COLO668 (cell line): ENCODE results near the gene ARHGAP44.

Source experiments
- DNase-seq: peaks from one replicate; lab custom pipeline; 2025; ENCODE audit not compliant: unreplicated experiment; lab: John Stamatoyannopoulos, UW

Gene ARHGAP44, protein sequence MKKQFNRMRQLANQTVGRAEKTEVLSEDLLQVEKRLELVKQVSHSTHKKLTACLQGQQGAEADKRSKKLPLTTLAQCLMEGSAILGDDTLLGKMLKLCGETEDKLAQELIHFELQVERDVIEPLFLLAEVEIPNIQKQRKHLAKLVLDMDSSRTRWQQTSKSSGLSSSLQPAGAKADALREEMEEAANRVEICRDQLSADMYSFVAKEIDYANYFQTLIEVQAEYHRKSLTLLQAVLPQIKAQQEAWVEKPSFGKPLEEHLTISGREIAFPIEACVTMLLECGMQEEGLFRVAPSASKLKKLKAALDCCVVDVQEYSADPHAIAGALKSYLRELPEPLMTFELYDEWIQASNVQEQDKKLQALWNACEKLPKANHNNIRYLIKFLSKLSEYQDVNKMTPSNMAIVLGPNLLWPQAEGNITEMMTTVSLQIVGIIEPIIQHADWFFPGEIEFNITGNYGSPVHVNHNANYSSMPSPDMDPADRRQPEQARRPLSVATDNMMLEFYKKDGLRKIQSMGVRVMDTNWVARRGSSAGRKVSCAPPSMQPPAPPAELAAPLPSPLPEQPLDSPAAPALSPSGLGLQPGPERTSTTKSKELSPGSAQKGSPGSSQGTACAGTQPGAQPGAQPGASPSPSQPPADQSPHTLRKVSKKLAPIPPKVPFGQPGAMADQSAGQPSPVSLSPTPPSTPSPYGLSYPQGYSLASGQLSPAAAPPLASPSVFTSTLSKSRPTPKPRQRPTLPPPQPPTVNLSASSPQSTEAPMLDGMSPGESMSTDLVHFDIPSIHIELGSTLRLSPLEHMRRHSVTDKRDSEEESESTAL

DNA sequence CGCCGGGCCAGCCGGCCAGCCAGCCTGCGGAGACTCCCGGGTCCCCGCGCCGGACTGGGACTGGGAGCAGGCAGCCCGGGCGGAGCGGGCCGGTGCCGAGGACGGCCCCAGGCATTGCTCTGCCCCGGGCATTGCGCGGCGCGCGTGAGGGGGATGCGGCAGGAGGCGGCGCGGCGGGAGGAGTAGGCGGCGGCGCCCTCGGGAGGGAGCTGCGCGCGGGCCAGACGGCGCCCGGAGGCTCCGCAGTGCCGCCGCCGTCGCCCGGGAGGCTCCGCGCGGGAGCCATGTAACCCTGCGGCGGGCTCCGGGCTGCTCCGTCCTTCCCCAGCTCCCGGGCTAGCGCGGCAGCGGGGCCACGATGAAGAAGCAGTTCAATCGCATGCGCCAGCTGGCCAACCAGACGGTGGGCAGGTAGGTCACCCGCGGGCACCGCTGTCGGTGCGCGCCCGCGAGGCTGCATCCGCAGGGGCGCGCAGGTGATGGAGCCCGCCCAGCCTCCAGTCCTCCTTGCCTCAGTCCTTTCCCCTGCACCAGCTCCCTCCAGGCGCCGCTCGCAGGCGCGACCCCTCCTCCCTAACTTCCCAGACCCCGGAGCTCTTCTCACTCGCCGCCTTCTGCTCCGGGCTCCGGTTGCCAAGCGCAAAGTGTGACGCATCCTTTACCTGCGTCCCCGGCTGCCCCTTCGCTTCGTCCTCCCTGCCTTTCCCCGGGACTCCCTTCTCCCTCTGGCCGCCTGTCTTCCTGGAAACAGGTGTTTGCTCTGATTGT, at the start of gene ARHGAP44:
TSS of gene ARHGAP44 (plus strand) at position 18 of the 768 bp plus-strand sequence. CDS start at position 359, 341 bp downstream.
- peak; percentile 32 for DNase-seq

- DNase-seq, result no peak
These were observed 49.8 kb upstream of the ARHGAP44 start for GRCh38 chr17:12739500-12739899.

GRCh38 chr17:12743046-12743445, 46.3 kb upstream of the ARHGAP44 start:
- DNase-seq, result no peak

DNA sequence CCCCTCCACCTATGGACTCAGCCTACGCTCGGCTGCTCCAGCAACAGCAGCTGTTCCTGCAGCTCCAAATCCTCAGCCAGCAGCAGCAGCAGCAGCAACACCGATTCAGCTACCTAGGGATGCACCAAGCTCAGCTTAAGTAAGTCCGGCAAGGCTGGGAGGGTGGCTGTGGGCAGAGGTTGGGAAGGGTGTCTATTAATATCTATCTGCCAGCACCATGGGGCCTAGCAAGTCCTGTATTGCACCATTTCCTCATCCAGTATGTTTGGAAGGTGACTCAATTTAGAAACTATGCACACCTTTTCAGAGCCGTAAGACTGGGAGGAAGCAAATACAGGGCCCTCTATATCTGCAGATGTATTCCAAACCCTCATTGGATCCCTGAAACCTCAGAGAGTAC, 45.0 kb upstream of the ARHGAP44 start:
- DNase-seq, result no peak

DNA sequence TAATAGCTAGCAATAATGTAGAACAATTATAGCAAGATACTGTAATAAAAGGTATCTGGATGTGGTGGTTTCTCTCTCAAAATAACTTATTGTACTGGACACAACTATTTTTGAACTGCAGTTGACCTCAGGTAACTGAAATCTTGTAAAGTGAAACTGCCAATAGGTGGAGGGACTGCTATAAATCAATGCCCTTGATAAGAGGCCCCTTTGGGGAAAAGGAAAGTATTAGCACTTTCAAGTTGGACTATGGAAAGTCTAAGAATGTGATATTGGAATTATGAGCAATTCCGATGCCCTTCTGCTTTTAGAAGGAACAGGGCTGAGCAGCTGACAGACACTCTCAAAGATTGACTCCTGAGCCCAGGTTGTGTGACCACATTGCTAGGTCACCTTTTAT, 44.5 kb upstream of the ARHGAP44 start:
- no peak for DNase-seq

GRCh38 chr17:12745486-12745885, 43.8 kb upstream of the ARHGAP44 start:
- DNase-seq, result no peak

DNA sequence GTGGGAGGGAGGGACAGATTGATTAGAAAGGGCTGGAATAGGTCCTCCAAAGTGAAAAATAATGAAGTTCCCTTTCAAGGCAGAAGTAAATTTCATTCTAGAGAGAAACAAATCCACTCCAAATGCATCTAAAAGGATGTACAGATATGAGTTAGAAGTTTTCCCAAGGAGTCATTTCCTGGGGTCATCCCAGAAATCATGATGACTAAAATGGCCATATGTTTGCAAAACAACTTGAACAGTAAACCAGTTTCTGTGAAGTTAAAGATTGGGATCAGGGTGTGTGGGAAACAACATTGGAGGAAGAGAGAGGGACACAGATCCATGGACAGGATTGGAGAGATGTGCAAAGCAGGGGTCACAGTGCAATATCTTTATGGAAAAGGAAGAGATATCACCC, 32.5 kb upstream of the ARHGAP44 start:
- no peak for DNase-seq

DNA sequence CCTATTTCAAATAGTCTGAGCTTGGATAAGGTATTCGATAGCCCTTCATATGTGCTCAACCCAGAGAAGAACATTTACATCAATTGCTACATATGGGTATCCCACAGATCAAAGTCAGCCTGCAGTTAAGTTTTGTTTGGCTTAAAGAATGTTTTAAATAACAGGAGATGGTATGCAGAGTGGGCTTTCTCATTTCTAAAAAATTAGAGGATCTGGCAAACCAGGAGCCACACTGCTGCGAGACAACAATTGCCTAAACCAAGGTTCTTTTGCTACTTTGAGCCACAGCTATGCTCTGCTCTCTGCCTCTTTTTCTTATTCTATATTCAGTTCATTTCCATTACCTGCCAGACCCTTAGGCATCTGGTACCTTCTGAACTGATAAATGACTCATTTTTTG, 30.2 kb upstream of the ARHGAP44 start:
- DNase-seq, result no peak

- no peak for DNase-seq
These were observed 23.8 kb upstream of the ARHGAP44 start for GRCh38 chr17:12765548-12765947.

GRCh38 chr17:12768255-12768654, 21.0 kb upstream of the ARHGAP44 start:
- DNase-seq, result no peak

DNA sequence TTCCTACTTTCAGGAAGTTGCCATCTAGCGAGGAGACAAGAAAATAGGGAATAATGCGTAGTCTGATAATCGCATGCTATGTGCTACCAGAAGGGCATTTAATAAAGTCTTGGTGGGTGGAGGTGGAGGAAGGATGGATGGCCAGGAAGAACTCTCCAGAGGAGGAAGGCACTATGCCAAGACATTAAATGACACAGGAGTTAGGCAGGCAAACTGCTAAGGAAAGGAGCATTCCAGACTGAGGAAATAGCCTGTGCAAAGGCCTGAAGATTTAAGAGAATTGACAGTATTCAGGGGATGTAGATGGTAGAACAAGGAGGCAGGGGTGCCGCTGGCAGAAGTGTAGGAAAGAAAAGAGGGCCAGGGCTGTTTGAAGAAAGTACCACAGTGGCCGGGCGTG, 19.3 kb upstream of the ARHGAP44 start:
- no peak for DNase-seq

DNA sequence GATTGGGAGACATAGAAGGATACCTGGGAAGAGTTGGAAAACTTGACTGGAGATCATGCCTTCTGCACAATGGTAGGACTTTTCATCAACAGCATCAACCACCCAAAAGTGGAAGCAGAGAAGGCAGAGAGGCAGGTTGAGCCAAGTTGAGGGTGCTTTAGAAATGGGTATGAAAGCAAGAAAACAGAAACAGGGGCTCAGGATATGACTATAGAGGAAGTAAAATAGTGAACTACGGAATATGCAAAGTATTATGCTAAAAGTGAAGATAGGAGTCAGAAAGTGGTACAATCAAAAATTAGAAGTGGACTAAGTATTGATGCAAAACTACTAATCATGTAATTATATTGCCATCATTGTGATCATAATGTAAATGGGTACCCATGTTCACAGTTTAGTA, 16.1 kb upstream of the ARHGAP44 start:
- no peak for DNase-seq

DNA sequence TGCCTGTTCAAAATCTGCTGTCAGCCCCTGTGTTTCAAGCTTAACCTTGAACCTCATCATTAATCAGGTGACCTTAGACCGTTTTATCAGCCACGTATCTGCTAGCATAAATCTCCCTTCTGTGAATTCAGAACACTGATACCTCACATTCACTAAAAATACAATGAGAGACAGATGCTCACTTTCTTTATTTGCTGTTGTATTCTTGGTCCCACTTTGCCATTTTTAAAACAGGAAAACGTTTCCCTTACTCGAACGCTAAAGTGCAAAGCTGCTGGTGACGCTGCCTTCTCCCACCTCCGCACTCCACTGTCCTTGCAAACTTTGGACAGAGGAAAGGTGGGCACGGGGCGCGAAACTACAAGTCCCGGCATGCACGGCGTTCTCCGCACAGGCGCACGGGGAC, 220 bp upstream of the ARHGAP44 start:
- no peak for DNase-seq

DNA sequence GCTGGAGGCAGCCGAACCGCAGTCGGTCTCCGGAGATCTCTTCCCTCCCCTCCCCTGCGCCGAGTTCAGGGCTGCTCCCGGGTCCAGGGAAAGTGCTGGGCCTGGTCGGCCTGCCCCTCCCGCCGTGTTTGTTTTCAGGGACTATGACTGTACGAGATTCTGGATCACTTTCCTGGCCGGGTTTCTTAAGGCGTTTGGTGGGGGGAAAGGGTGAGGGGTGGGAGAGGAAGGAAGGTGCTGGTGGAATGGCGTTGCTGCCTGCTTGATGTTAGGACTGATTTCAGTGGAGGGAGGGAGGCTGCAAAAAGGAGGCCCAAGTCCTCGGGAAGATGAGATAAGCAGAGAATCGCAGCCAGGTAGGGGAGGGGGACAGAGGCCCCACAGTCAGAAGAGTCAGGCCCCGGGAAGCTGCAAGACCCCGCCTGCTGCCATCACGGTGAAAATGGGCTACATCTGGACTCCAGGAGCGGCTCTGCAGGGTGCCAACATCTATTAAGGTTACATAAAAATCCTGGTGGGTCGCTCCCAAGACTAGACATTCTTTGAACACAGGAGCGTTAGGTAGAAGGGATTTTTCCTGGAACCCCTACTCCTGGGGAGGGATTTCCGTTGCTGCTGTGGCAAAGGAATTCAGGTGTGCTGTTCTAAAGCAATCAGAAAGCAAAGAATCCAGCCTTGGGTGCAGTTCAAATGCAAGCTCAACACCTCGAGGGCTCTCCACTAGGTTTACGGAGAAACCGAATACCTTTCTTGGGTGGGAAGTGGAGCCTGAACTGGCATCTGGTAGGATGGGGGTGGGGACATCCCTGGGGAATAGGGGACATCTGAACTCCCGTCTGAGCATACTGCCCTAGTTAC, 1.2 kb downstream of the ARHGAP44 start:
- DNase-seq, result no peak

GRCh38 chr17:12794919-12795532, 5.7 kb downstream of the ARHGAP44 start:
- DNase-seq, result no peak

DNA sequence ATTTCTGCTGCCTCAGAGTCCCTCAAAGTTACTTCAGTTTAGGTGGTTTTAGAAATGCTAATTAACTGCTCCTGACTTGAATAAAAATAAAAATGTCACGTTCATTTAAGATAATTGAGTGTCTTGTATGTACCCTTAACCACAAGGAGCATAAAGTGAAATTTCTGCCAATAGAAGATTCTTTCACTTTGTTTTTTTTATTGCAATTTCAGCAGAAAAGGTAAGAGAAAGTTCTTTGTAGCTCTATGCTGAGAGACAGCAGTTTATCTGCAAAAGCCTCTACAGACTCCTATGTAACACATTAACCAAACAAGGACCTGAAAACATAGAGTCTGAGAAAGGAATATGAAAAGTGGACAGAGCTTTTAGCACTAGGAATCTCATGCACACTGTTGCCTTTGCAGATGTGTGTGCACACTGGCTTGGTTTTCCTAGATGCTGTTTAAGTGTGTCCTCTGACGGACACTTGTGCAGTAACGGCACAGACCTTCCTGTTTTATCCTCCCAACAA, 11.6 kb downstream of the ARHGAP44 start:
- DNase-seq, result no peak

DNA sequence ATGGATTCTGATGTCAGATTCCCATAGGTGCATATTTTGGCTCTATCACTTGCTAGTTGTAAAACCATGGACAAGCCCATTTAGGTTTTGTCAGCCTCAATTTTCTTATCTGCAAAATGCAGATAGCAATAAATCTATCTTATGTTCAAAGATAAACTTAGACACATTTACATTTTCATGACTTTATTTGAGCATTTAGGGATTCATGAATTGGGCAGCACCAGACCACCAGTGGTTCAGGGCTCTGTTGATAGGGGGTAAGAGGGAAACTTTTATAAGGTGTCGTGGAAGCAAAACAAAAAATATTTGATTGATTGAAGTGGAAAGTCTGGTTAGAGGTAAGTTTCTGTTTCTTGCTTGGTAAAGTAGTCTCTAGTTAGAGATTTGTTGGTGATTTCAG, 17.3 kb downstream of the ARHGAP44 start:
- no peak for DNase-seq

GRCh38 chr17:12808723-12809122, 19.4 kb downstream of the ARHGAP44 start:
- no peak for DNase-seq

GRCh38 chr17:12812877-12813276, 23.6 kb downstream of the ARHGAP44 start:
- DNase-seq, result no peak

- no peak for DNase-seq
These were observed 24.4 kb downstream of the ARHGAP44 start for GRCh38 chr17:12813664-12814063.
